CD4-positive, alpha-beta T cell treated with Interleukin-6 at 100 ng/mL for 8 hours (primary cell): Measurements from ENCODE around the gene SERHL2.
A peak's percentile ranks its signal among the peaks of the same experiment; 100 is the strongest.
"Not testable (repeated sequence)": the region's sequence is repeated elsewhere in the genome, so short reads cannot be mapped to it uniquely, and the experiment has no call there.

Source experiments
- DNase-seq: peaks from one replicate; pipeline ENCODE4 v3.0.0-alpha.2; 2020; ENCODE audit warnings: mixed read lengths, low spot score

The SERHL2 gene, protein sequence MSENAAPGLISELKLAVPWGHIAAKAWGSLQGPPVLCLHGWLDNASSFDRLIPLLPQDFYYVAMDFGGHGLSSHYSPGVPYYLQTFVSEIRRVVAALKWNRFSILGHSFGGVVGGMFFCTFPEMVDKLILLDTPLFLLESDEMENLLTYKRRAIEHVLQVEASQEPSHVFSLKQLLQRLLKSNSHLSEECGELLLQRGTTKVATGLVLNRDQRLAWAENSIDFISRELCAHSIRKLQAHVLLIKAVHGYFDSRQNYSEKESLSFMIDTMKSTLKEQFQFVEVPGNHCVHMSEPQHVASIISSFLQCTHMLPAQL

DNA sequence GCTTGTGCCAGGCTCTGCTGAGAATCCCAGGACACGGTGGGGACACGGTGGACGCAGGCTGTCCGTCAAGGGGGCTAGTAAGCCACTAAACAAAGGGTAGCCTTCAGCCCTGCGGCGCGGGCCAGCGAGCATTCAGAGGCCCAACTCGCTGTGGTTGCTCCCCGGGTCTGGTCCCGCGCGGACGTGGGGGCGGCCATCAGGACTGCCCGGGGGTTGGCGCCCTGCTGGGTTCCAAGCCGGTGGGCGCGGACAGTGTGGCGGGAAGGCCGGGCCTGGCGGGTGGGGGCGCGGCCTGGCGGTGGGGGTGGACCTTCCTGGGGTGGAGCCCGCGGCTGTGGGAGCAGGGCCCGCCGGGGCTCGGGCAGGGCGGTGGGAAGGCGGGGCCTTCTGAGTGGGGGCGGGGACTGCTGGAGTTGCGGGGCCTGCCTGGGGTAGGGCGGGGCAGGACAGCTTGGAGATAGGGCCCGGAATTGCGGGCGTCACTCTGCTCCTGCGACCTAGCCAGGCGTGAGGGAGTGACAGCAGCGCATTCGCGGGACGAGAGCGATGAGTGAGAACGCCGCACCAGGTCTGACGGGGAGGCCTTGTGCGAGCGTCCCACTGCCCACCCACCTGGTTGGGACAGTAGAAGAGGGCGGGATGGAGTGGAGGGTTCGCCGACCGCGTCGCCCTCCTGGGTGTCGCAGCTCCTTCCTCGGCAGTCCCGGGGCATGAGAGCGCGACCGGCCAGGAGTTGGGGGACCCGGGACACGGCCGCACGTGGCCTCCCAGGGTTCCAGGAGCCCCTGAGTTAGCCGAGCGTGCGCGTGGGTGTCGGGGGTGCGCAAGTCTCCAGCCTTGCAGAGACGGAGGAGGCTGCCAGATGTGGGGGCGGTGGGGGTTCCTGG lies at the start of gene SERHL2:
Gene SERHL2 (plus strand): TSS at position 482 of the 887 bp plus-strand sequence. CDS start 65 bp downstream, at position 547.
- peak; percentile 77 for DNase-seq

DNA sequence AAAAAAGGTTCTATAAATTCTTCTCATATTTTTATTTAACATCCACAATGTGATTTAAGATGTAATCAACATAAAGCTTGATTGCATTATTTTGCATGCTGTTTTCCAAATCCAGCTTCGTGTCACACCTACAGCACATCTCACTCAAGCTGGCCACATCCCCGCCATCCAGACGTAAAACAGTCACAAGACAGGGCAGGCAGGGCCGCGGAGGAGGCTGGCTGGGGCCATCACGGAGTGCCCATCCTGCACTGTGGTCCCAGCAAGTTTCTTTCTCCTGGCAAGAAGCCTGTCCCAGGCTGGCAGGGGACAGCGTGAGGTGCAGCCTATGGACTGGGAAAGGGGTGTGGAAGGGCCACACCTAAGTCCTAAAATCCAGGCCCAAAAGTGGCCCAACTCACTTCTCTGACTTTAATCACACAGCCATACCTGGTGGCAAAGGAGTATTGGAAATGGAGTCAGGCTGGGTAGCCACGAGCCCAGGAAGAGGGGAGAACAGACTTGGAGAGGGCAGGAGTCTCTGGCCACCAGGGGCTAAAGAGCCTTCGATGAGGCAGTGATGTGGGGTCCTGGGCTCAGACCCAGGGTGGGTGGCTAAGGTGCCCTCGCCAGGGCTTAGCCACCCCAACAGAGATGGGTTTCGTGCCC lies 45.3 kb upstream of the SERHL2 start:
- DNase-seq: not testable (repeated sequence)

DNA sequence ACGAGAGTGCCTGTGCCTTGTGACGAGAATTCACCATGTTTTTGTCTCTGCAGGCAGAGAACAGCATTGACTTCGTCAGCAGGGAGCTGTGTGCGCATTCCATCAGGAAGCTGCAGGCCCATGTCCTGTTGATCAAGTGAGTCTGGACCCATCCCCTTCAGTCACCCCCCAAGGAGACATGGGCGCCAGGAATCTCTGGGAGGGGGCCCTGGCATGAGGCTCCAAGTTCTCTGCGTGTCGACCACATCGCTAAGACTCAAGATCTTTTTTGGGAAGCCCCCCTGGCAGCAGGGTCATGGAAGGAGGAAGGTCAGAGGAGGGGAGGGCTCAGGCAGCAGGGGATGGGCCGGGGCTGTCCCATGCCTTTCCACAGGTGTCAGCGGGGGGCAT lies 44.8 kb upstream of the SERHL2 start:
- DNase-seq: not testable (repeated sequence)

DNA sequence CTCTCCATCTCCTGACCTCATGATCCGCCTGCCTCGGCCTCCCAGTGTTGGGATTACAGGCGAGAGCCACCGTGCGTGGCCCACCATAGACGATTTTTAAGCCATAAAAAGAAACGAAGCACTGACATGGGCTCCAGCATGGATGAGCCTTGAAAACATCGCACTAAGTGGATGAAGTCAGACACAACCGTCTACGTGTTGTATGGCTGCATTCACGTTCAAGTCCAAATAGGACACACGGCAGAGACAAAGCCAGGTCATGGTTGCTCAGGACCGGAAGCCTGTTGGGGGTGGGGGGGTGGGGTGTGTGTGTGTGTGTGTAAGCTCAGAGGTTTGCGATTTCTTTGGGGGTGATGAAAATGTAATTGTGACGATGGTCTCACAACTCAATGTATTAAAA lies 44.2 kb upstream of the SERHL2 start:
- no peak for DNase-seq

DNA sequence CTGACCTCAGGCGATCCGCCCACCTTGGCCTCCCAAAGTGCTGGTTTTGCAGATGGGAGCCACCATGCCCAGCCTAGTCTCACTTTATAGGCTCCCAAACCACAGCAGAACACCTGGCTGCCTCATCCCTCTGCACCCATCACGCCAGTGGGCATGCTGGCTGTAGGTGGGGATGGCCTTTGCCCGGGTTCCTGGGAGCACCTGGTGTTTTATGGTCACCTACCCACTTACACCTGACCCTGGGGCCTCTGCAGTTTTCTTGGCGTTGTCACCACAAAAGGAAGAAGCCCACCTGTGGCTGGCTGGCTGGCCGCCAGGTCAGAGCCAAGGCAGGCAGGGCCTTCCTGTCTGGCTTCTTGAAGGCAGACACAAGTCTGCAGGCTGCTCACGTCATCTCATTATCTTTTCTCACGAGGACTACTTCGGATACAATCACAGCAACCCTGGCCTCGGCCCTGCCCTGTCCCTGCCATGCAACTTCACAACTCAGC lies 42.3 kb upstream of the SERHL2 start:
- DNase-seq: no peak

DNA sequence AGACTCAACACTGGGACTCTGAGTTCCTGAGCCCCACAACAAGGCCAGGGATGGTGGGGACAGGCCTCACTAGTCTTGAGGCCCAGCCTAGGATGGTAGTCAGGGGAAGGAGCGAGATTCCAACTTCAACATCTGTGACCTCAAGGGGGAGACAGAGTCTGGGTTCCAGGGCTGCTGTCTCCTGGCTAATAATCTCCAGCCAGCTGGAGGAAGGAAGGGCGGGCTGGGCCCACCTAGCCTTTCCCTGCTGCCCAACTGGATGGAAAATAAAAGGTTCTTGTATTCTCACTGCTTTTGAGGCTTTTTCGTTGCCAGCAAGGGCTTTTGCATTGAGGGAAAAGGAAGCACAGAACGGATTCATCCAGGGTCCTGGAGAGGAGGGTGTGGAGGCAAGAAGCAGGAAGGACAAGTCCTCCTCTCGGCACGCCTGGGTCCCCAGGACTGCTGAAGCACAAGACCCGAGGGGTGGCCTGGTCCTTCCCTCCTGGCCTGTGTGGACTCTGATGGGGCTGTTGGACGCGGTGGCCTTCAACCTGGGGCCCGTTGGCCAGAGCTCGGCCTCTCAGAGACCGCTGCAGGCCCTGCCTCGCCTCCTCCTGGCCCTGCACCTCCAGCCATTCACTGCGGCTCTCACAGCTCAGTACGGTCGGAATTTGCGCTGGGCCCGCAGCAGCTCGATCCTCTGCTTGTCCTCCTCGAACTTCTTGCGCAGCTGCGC lies 41.3 kb upstream of the SERHL2 start:
- DNase-seq: not testable (repeated sequence)

DNA sequence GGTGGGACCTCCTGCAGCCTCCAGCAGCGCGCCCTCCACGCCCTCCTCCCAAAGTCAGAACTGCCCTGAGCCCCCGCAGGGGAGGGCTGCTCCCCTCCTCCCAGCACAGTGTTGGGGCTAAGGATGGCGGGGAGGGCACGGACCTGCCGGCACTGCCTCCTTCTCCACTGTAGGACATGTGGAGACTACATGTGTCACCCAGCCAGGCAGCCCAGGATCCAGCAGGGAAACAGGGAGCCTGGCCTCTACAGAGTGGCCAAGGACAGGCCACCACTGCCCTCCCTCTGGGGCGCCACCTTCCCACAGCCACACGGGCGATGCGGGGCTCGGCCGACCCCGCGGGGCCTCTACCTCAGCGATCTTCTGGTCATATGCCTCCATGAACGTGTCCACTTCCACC lies 39.4 kb upstream of the SERHL2 start:
- DNase-seq: not testable (repeated sequence)

DNA sequence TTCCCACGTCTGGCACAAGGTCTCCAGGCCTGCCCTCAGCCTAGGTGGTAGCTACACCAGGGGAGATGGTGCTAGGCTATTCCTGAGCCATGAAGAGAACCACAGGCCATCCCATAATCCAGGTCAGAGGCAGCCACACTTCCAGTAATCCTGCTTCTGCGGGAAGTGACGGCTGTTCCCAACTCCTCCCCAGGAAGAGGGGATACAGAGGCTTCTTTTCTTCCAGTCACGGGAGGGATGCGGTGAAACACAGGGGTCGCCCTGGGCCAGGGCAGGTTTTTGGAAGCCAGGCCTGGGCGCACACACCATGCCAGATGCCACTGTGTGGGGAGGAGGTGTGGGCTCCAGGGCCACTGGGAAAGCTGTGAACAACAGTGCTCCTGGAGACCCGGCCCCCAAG lies 38.5 kb upstream of the SERHL2 start:
- not testable (repeated sequence) for DNase-seq

DNA sequence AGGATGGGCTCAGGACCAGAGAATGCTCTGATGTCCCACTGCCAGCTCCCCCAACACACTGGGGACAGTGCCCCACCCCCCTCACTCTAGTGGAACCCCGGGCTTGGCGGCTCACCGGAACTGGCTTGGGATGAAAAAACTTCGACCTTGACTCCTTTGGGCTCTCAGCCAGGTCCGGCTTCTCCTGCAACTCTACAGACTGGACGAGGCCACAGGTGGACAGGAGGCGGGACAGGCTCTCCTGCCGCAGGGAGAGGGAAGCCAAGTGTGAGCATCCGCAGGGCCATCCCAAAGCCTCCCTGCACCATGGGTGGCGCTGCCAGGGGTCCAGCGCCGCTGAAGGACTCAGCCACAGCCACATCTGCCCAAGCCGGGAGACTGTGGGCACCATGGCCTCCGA lies 37.9 kb upstream of the SERHL2 start:
- no peak for DNase-seq

DNA sequence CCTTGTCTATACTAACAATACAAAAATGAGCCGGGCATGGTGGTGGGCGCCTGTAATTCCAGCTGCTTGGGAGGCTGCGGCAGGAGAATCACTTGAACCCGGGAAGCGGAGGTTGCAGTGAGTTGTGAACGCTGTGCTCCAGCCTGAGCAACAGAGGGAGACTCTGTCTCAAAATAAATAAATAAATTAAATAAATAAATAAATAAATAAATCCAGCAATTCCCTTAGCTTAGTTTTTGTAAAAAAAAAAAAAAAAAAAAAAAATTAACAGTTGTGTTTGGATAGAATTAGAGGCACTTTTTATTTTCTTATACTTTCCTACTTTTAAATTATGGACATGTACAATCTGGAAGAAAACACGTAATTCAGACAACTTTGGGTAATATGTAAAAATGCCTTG lies 36.7 kb upstream of the SERHL2 start:
- DNase-seq: not testable (repeated sequence)

DNA sequence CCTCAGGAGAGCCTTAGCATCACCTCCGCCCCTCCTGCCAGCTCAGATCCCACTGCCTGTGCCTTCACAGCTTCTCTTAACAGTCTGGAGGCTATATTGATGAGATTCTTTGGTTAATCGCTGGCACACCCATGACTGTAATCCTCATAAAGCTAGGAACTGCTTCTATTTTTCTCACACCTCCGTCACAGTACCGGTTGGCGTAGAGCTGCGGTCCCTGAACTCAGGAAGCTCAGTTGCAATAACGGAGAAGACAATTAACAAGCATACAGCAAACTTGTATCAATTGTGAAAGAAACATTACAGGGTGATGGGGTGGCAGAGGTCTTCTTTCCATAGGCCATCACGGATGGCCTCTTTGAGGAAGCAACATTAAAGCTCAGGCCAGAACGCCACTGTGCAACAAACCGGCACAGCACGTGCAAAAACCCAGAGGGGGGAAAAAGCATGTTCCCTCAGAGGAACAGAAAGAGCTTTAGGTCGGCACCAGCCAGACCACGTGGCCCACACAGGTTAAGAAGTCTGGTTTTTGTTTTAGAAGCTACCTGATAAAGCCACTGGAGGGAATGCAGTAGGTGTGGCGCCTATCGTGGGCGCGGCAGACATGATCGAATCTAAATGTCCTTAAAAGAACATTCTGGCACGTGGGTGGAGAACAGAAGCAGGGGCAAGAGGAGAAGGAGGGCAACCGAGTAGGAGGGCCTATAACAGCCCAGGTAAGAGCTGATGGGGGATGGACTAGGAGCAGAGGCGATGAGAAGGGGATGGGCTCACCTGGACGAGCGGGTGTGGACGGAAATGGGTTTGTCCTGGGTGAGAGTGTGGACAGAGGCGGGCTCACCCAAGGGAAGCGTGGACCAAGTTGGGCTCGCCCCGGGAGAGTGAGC lies 34.9 kb upstream of the SERHL2 start:
- not testable (repeated sequence) for DNase-seq

DNA sequence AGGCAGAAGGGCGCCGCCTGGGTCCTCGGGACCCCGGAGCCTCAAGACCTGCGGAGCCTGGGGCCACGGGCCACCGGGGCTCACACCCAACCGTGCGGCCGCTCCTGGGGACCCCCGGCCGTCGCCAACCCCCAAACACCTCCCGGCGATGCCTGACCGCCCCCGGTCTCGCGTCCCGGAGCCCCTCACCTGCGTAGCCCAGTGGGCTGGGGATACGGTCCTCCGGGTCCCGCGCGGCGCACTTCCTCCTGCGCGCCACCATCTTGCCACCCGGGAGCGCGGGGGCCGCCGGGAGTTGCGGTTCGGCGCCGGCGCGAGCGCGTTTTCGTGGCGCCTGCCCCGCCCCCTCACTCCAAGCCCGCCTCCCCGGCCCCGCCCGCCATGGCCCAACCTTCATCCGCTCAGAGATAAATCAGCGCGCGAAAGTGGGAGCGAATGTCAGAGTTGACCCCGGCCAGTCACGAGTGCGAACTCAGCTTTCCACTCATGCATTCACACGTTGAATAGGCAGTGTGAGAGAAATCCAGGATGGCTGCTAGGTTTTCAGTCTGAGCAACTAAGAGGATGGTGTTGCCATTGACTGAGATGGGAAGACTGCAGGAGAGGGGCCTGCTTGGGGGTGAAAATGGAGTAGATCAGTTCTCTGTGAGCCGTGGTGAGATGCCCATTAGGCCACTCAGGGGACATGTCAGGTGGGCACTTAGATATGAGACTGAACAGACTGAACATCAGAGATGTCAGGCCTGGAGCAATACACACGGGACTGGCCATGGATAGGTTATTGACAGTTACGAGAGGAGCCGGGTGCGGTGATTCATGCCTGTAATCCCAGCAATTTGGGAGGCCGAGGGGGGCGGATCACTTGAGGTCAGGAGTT lies 34.0 kb upstream of the SERHL2 start, which contains the start of gene RRP7A:
Gene RRP7A (minus strand): TSS at position 272 of the 877 bp plus-strand sequence. CDS start 10 bp downstream, at position 262.
- peak; percentile 79 for DNase-seq

DNA sequence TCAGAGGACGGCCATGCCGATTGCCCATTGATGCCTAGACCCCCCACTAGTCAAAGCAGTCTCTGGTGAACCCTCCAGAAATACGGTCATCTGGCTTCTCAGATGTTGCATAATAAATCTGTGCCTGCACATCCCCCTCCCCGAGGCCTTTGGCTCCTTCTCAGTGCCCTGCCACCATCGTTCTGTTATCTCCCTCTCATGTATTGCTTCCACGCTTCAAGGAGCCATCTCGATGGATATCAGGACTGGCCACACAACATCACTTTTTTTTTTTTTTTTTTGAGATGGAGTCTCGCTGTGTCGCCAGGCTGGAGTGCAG lies 32.6 kb upstream of the SERHL2 start:
- no peak for DNase-seq

DNA sequence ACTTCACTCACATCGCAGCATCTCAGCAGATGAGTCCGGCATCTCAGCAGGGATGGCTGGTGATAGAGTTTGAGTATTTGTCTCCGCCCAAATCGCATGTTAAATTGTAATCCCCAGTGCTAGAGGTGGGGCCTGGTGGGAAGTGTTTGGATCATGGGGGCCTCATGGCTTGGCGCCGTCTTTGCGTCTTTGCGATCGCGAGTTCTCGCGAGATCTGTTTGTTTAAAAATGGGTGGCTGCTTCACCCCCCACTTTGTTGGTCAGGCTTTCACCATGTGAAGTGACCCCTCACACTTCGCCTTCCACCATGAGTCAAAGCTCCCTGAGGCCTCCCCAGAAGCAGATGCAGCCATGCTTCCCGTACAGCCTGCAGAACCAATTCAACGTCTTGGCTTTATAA lies 31.2 kb upstream of the SERHL2 start:
- no peak for DNase-seq

DNA sequence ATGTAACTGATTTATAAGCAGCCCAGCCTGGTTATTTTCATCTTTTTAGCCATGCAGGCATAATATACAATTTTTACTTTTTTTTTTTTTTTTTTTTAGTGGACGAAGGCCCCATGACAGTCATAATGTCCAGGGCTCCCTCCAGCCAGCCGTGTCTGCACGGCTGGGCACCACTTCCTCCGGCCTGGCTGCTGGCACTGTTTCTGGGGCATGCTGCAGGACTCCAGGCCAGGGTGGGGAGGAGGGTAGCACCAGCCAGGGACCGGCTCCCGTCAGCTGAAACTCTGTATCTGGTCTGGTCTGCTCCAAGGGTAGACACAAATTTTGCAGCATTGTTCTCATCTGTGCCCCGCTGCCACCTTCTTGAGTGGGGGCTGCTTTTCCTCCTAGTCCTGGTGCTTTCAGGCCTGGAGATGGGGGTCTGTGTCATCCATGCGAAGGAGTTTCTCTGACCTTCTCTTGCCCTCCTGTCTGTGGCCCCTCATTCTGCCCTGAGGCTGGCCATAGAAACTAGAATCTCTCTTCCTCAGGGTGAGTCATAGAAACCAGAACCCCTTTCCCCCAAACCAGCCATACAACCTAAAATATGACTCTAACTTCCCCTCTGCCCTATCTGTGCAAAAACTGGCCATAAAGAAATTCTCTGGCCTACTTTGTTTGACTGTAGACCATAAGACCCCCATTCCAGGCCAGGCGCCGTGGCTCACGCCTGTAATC lies 25.0 kb upstream of the SERHL2 start:
- no peak for DNase-seq

DNA sequence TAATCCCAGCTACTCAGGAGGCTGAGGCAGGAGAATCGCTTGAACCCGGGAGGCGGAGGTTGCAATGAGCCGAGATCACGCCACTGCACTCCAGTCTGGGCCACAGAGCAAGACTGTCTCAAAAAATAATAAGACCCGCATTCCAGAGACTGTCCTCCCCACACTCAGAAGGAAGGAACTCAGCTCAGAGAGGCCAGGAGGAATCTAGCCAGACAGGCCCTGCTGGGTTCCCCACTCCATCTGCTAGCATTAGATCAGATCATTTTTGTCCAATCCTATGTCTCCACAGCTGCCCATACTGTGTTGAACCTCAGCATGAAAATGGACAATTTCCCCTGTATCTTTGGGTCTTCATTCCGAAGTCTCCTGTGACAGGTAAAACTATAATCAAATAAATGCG lies 24.3 kb upstream of the SERHL2 start:
- not testable (repeated sequence) for DNase-seq

DNA sequence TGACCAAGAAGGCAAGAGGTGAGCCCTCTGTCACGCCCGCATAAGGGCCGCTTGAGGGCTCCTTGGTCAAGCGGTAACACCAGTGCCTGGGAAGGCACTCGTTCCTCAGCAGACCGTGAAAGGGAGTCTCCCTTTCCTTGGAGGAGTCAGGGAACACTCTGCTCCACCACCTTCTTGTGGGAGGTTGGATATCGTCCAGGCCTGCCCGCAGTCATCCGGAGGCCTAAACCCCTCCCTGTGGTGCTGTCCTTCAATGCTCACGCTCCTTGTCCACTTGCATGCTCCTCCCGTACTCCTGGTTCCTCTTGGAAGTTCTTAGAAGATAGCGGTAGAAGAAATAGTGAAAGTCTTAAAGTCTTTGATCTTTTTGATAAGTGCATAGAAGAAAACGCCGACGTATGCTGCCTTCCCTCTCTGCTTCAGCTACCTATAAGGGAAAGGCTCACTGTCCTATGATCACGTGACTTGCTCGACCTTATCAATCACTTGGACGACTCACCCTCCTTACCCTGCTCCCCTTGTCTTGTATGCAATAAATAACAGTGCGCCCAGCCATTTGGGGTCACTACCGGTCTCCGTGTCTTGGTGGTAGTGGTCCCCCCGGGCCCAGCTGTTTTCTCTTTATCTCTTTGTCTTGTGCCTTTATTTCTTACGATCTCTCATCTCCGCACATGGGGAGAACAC lies 22.2 kb upstream of the SERHL2 start:
- not testable (repeated sequence) for DNase-seq

DNA sequence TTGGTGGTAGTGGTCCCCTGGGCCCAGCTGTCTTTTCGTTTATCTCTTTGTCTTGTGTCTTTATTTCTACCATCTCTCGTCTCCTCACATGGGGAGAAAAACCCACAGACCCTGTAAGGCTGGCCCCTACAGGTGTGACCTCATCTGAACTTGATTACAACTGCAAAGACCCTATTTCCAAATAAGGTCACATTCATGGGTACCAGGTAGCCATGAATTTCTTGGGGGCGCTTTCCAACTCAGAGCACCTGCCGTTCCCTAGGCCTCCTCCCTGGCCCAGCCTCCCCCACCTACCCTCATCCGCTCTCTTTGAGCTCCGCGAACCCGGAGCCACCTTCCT lies 20.1 kb upstream of the SERHL2 start:
- no peak for DNase-seq
